ENCODE measurements around the gene MAP3K8. TPM values are rescaled to one million over a fixed set of nuclear protein-coding genes. Genes with fewer than 3 reads are reported as not detected.

Gene MAP3K8
- total RNA-seq, 1 experiment from 2014 or later = 4.8 TPM

DNA sequence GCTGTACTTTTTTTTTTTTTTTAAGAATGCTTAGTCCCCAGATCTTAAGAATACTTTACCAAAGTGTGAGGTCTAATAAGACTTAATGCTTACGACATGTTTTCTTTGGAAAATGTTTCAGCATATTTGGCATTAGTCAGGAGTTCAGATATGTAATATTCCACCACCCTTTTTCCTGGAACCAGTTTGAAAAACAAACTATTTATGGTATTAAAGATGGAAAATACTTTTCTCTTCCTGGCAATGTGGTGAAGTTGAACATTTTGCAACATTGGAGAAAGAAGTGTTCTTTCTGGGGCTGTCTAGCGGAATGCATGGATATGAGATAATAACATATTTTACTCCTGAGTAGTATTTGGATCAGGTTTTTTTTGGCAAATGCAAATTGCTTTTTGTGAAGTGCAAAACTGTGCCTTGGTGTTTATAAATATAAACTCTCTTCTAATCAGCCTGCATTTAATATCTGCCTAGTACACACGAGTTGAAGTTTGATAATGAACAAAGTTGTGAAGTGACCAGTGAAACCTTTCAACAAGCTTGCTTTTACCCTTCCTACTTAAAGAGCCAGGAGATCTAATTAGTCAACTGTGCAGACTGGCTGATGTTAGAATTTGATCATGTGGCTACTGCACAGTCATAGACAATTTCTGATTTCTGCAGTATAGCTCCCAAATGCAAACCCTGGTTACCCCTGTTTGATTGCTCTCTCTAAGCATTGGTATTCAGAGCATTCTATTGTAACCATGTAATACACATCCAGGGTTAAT is 20.9 kb downstream of the MAP3K8 start:
- no peak for DNase-seq (ENCODE audit: low read depth, low spot score)

DNA sequence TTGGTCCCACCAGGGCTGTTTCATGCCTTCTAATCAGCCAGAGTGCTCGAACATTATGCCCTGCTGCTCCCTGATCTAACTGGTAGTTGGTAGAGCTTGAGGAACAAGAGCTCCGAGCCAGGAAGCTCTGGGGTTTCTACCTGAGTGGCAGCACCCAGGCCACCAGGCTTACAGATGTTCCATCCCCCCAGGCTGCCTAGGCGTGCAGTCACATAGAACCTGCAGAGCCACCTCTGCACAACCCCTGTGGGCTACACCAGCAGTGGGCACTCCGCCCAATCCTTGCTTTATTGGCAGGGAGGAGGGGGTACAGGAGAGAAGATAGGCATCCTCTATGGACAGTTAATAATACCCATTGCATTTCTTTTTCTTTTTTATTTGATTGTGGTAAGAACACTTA is 21.8 kb downstream of the MAP3K8 start:
- in situ Hi-C loops (cut with HindIII; ENCODE audit: low pct_unique_long_range_greater_than_20kb, low sequenced_read_pairs) (no loop called here), intact Hi-C loops (cut with micrococcal nuclease; ENCODE audit: unreplicated experiment) (no loop called here)
- DNase-seq (ENCODE audit: low read depth, low spot score) (no peak), ATAC-seq (no peak)
- H3K4me1 ChIP-seq (ENCODE audit: control insufficient read depth, insufficient read depth, low read length) = no peaks in the 10 kb centered on the region
- H3K4me3 ChIP-seq (ENCODE audit: low read depth in 2 of 2, low read length in 2 of 2) = no peak overlapping the region
- TF ChIP-seq POLR2AphosphoS5 (IDR thresholded peaks at IDR 0.05; ENCODE audit: low read depth, low read length) (no peak), SIN3A (IDR thresholded peaks at IDR 0.05; ENCODE audit: borderline replicate concordance, insufficient read depth, low read depth, low read length) (no peak), TCF7L2 (IDR thresholded peaks at IDR 0.05; ENCODE audit: low read depth, low read length) (no peak)
- TF ChIP-seq, protein P1, sequence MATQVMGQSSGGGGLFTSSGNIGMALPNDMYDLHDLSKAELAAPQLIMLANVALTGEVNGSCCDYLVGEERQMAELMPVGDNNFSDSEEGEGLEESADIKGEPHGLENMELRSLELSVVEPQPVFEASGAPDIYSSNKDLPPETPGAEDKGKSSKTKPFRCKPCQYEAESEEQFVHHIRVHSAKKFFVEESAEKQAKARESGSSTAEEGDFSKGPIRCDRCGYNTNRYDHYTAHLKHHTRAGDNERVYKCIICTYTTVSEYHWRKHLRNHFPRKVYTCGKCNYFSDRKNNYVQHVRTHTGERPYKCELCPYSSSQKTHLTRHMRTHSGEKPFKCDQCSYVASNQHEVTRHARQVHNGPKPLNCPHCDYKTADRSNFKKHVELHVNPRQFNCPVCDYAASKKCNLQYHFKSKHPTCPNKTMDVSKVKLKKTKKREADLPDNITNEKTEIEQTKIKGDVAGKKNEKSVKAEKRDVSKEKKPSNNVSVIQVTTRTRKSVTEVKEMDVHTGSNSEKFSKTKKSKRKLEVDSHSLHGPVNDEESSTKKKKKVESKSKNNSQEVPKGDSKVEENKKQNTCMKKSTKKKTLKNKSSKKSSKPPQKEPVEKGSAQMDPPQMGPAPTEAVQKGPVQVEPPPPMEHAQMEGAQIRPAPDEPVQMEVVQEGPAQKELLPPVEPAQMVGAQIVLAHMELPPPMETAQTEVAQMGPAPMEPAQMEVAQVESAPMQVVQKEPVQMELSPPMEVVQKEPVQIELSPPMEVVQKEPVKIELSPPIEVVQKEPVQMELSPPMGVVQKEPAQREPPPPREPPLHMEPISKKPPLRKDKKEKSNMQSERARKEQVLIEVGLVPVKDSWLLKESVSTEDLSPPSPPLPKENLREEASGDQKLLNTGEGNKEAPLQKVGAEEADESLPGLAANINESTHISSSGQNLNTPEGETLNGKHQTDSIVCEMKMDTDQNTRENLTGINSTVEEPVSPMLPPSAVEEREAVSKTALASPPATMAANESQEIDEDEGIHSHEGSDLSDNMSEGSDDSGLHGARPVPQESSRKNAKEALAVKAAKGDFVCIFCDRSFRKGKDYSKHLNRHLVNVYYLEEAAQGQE (IDR thresholded peaks at IDR 0.05; ENCODE audit: insufficient read depth in 1 of 2, low read depth in 2 of 2, low read length in 1 of 2) = no peak
- TF ChIP-seq, protein P2, sequence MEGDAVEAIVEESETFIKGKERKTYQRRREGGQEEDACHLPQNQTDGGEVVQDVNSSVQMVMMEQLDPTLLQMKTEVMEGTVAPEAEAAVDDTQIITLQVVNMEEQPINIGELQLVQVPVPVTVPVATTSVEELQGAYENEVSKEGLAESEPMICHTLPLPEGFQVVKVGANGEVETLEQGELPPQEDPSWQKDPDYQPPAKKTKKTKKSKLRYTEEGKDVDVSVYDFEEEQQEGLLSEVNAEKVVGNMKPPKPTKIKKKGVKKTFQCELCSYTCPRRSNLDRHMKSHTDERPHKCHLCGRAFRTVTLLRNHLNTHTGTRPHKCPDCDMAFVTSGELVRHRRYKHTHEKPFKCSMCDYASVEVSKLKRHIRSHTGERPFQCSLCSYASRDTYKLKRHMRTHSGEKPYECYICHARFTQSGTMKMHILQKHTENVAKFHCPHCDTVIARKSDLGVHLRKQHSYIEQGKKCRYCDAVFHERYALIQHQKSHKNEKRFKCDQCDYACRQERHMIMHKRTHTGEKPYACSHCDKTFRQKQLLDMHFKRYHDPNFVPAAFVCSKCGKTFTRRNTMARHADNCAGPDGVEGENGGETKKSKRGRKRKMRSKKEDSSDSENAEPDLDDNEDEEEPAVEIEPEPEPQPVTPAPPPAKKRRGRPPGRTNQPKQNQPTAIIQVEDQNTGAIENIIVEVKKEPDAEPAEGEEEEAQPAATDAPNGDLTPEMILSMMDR (IDR thresholded peaks at IDR 0.05) = no peak
- H3K27me3 ChIP-seq (ENCODE audit: control insufficient read depth, insufficient read depth, low read length) = no peaks in the 10 kb centered on the region
- ChIA-PET CTCF (no interaction called here), POLR2A (interaction anchor here (0.5 kb wide), 1 partner anchor 15 kb away, joined by 6 read pairs; no protein-coding TSS in a partner anchor)
- H3K9me3 ChIP-seq (ENCODE audit: control insufficient read depth, insufficient read depth, low read depth, low read length) = no peaks in the 10 kb centered on the region
- BruUV-seq (replicated peaks) = no TSS peak
- no peak overlapping the region for H3K27ac ChIP-seq (ENCODE audit: low read length)
- no peaks in the 10 kb centered on the region; the same call in 1 of the 2 replicates for H3K36me3 ChIP-seq (ENCODE audit: control insufficient read depth, insufficient read depth, low read length)

More for the DNA sequence above, 20.9 kb downstream of the MAP3K8 start:
- Histone ChIP-seq H3K4me3 (ENCODE audit: low read depth in 2 of 2, low read length in 2 of 2) (no peak overlapping the region), H3K4me1 (ENCODE audit: control insufficient read depth, insufficient read depth, low read length) (no peaks in the 10 kb centered on the region), H3K9me3 (ENCODE audit: control insufficient read depth, insufficient read depth, low read depth, low read length) (no peaks in the 10 kb centered on the region), H3K27ac (ENCODE audit: low read length) (no peak overlapping the region), H3K27me3 (ENCODE audit: control insufficient read depth, insufficient read depth, low read length) (no peaks in the 10 kb centered on the region), H3K36me3 (ENCODE audit: control insufficient read depth, insufficient read depth, low read length) (no peaks in the 10 kb centered on the region; the same call in 1 of the 2 replicates)
- in situ Hi-C loops (cut with HindIII; ENCODE audit: low pct_unique_long_range_greater_than_20kb, low sequenced_read_pairs) = no loop called here
- no TSS peak for BruUV-seq (replicated peaks)
- ATAC-seq = no peak
- intact Hi-C loops (cut with micrococcal nuclease; ENCODE audit: unreplicated experiment) = no loop called here
- POLR2A ChIA-PET = interaction anchor here (0.5 kb wide), 1 partner anchor 16 kb away, joined by 6 read pairs; no protein-coding TSS in a partner anchor
- TF ChIP-seq POLR2AphosphoS5 (IDR thresholded peaks at IDR 0.05; ENCODE audit: low read depth, low read length) = no peak
- no peak for TF ChIP-seq SIN3A (IDR thresholded peaks at IDR 0.05; ENCODE audit: borderline replicate concordance, insufficient read depth, low read depth, low read length)
- TF ChIP-seq, protein P2 (IDR thresholded peaks at IDR 0.05) = no peak
- TF ChIP-seq, protein P1 (IDR thresholded peaks at IDR 0.05; ENCODE audit: insufficient read depth in 1 of 2, low read depth in 2 of 2, low read length in 1 of 2) = no peak
- no peak for TF ChIP-seq TCF7L2 (IDR thresholded peaks at IDR 0.05; ENCODE audit: low read depth, low read length)
- CTCF ChIA-PET = no interaction called here

Data from Panc1 (cell line).